ENCODE results near the gene NKTR. TPM values are rescaled to one million over a fixed set of nuclear protein-coding genes. Genes with fewer than 3 reads are reported as not detected.

Gene NKTR
- total RNA-seq, 2 donors from 2014 or later: 101 to 116 TPM

- TF ChIP-seq CTCF (conservative IDR thresholded peaks at IDR 0.05): no peak
- Histone ChIP-seq H3K9me3 (ENCODE audit: control insufficient read depth, low read length) (no peaks in the 10 kb centered on the region), H3K36me3 (ENCODE audit: control insufficient read depth, insufficient read depth, low read length) (no peaks in the 10 kb centered on the region), H3K27ac (ENCODE audit: low read depth, low read length) (no peak overlapping the region), H3K4me1 (ENCODE audit: control insufficient read depth, insufficient read depth, low read length) (peaks cover 9% of the 10 kb centered on the region), H3K9ac (ENCODE audit: extremely low read depth, low read length, poor library complexity, severe bottlenecking) (no peak overlapping the region), H3K27me3 (ENCODE audit: control insufficient read depth, insufficient read depth, low read length, poor library complexity, severe bottlenecking) (no peaks in the 10 kb centered on the region), H3K4me3 (ENCODE audit: low read length) (no peak overlapping the region)
- H3K4me1 Mint-ChIP-seq: peaks cover 15% of the 10 kb centered on the region
- H3K27ac Mint-ChIP-seq: no peak overlapping the region
- no peaks in the 10 kb centered on the region for H3K9me3 Mint-ChIP-seq
- DNase-seq: no peak
- no peak overlapping the region for H3K4me3 Mint-ChIP-seq
- no peaks in the 10 kb centered on the region for H3K36me3 Mint-ChIP-seq (ENCODE audit: low read depth)
- 78 to 84% methylated on average over 3 to 4 of the region's 4 CpGs for WGBS, 2 experiments (ENCODE audit: insufficient coverage in 1 of 2, insufficient read length in 1 of 2)
- no peaks in the 10 kb centered on the region for H3K27me3 Mint-ChIP-seq (ENCODE audit: insufficient read depth)
Observed at GRCh38 chr3:42657675-42658074, 57.2 kb downstream of the NKTR start.

- no peak for DNase-seq
- no peak overlapping the region for H3K27ac Mint-ChIP-seq
Observed at GRCh38 chr3:42658091-42658770, 57.7 kb downstream of the NKTR start.

GRCh38 chr3:42658771-42659390, 58.4 kb downstream of the NKTR start:
- H3K9me3 ChIP-seq (ENCODE audit: control insufficient read depth, low read length): no peaks in the 10 kb centered on the region
- H3K4me3 Mint-ChIP-seq: no peak overlapping the region
- H3K27ac Mint-ChIP-seq: no peak overlapping the region
- no peaks in the 10 kb centered on the region for H3K9me3 Mint-ChIP-seq
- no peak overlapping the region for H3K4me3 ChIP-seq (ENCODE audit: low read length)
- no peaks in the 10 kb centered on the region for H3K27me3 Mint-ChIP-seq (ENCODE audit: insufficient read depth)
- H3K27ac ChIP-seq (ENCODE audit: low read depth, low read length): no peak overlapping the region
- 93% methylated on average over 19 to 22 of the region's 22 CpGs for WGBS, 2 experiments (ENCODE audit: insufficient coverage in 1 of 2, insufficient read length in 1 of 2)
- TF ChIP-seq CTCF (conservative IDR thresholded peaks at IDR 0.05): no peak
- H3K36me3 ChIP-seq (ENCODE audit: control insufficient read depth, insufficient read depth, low read length): no peaks in the 10 kb centered on the region
- DNase-seq: no peak
- no peak overlapping the region for H3K9ac ChIP-seq (ENCODE audit: extremely low read depth, low read length, poor library complexity, severe bottlenecking)
- no peaks in the 10 kb centered on the region for H3K4me1 ChIP-seq (ENCODE audit: control insufficient read depth, insufficient read depth, low read length)
- peaks cover 7% of the 10 kb centered on the region for H3K4me1 Mint-ChIP-seq
- H3K27me3 ChIP-seq (ENCODE audit: control insufficient read depth, insufficient read depth, low read length, poor library complexity, severe bottlenecking): no peaks in the 10 kb centered on the region
- no peaks in the 10 kb centered on the region for H3K36me3 Mint-ChIP-seq (ENCODE audit: low read depth)

More at GRCh38 chr3:42658091-42658770, 57.7 kb downstream of the NKTR start:
- no peaks in the 10 kb centered on the region for H3K9me3 Mint-ChIP-seq
- no peaks in the 10 kb centered on the region for H3K27me3 Mint-ChIP-seq (ENCODE audit: insufficient read depth)
- H3K4me1 Mint-ChIP-seq: peaks cover 11% of the 10 kb centered on the region
- Histone ChIP-seq H3K4me1 (ENCODE audit: control insufficient read depth, insufficient read depth, low read length) (peaks cover 3% of the 10 kb centered on the region), H3K9me3 (ENCODE audit: control insufficient read depth, low read length) (no peaks in the 10 kb centered on the region), H3K9ac (ENCODE audit: extremely low read depth, low read length, poor library complexity, severe bottlenecking) (no peak overlapping the region), H3K36me3 (ENCODE audit: control insufficient read depth, insufficient read depth, low read length) (no peaks in the 10 kb centered on the region), H3K27ac (ENCODE audit: low read depth, low read length) (no peak overlapping the region), H3K4me3 (ENCODE audit: low read length) (no peak overlapping the region), H3K27me3 (ENCODE audit: control insufficient read depth, insufficient read depth, low read length, poor library complexity, severe bottlenecking) (no peaks in the 10 kb centered on the region)
- 93 to 94% methylated on average over 26 to 34 of the region's 34 CpGs for WGBS, 2 experiments (ENCODE audit: insufficient coverage in 1 of 2, insufficient read length in 1 of 2)
- no peaks in the 10 kb centered on the region for H3K36me3 Mint-ChIP-seq (ENCODE audit: low read depth)
- no peak overlapping the region for H3K4me3 Mint-ChIP-seq
- no peak for TF ChIP-seq CTCF (conservative IDR thresholded peaks at IDR 0.05)
